ENCODE measurements around the gene BPIFA2.
"Not testable (repeated sequence)": the region's sequence is repeated elsewhere in the genome, so short reads cannot be mapped to it uniquely, and the experiment has no call there.

The BPIFA2 gene

GRCh38 chr20:33162313-33162712, 5.6 kb upstream of the BPIFA2 start:
- FAIRE-seq, result no peak

GRCh38 chr20:33162753-33163152, 5.2 kb upstream of the BPIFA2 start:
- FAIRE-seq, result no peak

GRCh38 chr20:33163856-33164762, 3.9 kb upstream of the BPIFA2 start:
- no peak for FAIRE-seq

GRCh38 chr20:33164763-33165095, 3.2 kb upstream of the BPIFA2 start:
- no peak for FAIRE-seq

GRCh38 chr20:33165416-33166055, 2.4 kb upstream of the BPIFA2 start:
- no peak for FAIRE-seq

- no peak for FAIRE-seq
Observed at GRCh38 chr20:33166533-33167113, 1.3 kb upstream of the BPIFA2 start.

GRCh38 chr20:33169176-33169794, 1.3 kb downstream of the BPIFA2 start:
- no peak for FAIRE-seq

- no peak for FAIRE-seq
Observed at GRCh38 chr20:33172781-33173180, 4.8 kb downstream of the BPIFA2 start.

- FAIRE-seq, result no peak
Observed at GRCh38 chr20:33175123-33175522, 7.2 kb downstream of the BPIFA2 start.

GRCh38 chr20:33176101-33176500, 8.1 kb downstream of the BPIFA2 start:
- no peak for FAIRE-seq

- FAIRE-seq, result no peak
Observed at GRCh38 chr20:33177866-33178265, 9.9 kb downstream of the BPIFA2 start.

- no peak for FAIRE-seq
Observed at GRCh38 chr20:33178726-33179125, 10.8 kb downstream of the BPIFA2 start.

- FAIRE-seq, result no peak
Observed at GRCh38 chr20:33180169-33180568, 12.2 kb downstream of the BPIFA2 start.

- no peak for FAIRE-seq
Observed at GRCh38 chr20:33181482-33182093, 13.6 kb downstream of the BPIFA2 start.

- no peak for FAIRE-seq
Observed at GRCh38 chr20:33183312-33183711, 15.4 kb downstream of the BPIFA2 start.

- not testable (repeated sequence) for FAIRE-seq
Observed at GRCh38 chr20:33185031-33185590, 17.2 kb downstream of the BPIFA2 start.

GRCh38 chr20:33187491-33187890, 19.5 kb downstream of the BPIFA2 start:
- FAIRE-seq, result no peak

GRCh38 chr20:33188421-33188820, 20.5 kb downstream of the BPIFA2 start:
- no peak for FAIRE-seq

- FAIRE-seq, result no peak
Observed at GRCh38 chr20:33191484-33191883, 23.5 kb downstream of the BPIFA2 start.

GRCh38 chr20:33191955-33192354, 24.0 kb downstream of the BPIFA2 start:
- FAIRE-seq, result no peak

- no peak for FAIRE-seq
Observed at GRCh38 chr20:33192912-33193501, 25.0 kb downstream of the BPIFA2 start.

GRCh38 chr20:33199026-33199425, 31.1 kb downstream of the BPIFA2 start:
- FAIRE-seq, result no peak
